GM12864 (cell line): ENCODE results near the gene AQP3.
A peak's percentile ranks its signal among the peaks of the same experiment; 100 is the strongest.

Source experiments
- DNase-seq: peaks from one replicate; pipeline ENCODE4 v3.0.0-alpha.2; 2011; ENCODE audit warnings: low read depth
- H3K4me3 ChIP-seq: 2 replicates; pipeline ENCODE4 v1.5.1; 2011; ENCODE audit warnings: mild to moderate bottlenecking, low read depth, low read length, control low read depth
- TF ChIP-seq, protein P1 (sequence below): IDR thresholded peaks from 2 replicates; pipeline ENCODE4 v1.5.1; 2011; ENCODE audit warnings: low read depth, mild to moderate bottlenecking, moderate library complexity, low read length, control low read depth, inconsistent platforms; ENCODE audit errors: missing control alignments

The AQP3 gene

GRCh38 chr9:33473643-33474352 lies 26.4 kb upstream of the AQP3 start, which contains the start of gene NOL6:
NOL6 (minus strand) TSS chr9:33473924; CDS start chr9:33473842, 82 bp downstream.
- TF ChIP-seq, protein P1, sequence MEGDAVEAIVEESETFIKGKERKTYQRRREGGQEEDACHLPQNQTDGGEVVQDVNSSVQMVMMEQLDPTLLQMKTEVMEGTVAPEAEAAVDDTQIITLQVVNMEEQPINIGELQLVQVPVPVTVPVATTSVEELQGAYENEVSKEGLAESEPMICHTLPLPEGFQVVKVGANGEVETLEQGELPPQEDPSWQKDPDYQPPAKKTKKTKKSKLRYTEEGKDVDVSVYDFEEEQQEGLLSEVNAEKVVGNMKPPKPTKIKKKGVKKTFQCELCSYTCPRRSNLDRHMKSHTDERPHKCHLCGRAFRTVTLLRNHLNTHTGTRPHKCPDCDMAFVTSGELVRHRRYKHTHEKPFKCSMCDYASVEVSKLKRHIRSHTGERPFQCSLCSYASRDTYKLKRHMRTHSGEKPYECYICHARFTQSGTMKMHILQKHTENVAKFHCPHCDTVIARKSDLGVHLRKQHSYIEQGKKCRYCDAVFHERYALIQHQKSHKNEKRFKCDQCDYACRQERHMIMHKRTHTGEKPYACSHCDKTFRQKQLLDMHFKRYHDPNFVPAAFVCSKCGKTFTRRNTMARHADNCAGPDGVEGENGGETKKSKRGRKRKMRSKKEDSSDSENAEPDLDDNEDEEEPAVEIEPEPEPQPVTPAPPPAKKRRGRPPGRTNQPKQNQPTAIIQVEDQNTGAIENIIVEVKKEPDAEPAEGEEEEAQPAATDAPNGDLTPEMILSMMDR = no peak
- peak; percentile 98 for DNase-seq
- H3K4me3 ChIP-seq = peak within 1 kb of the TSS; percentile 88

DNA sequence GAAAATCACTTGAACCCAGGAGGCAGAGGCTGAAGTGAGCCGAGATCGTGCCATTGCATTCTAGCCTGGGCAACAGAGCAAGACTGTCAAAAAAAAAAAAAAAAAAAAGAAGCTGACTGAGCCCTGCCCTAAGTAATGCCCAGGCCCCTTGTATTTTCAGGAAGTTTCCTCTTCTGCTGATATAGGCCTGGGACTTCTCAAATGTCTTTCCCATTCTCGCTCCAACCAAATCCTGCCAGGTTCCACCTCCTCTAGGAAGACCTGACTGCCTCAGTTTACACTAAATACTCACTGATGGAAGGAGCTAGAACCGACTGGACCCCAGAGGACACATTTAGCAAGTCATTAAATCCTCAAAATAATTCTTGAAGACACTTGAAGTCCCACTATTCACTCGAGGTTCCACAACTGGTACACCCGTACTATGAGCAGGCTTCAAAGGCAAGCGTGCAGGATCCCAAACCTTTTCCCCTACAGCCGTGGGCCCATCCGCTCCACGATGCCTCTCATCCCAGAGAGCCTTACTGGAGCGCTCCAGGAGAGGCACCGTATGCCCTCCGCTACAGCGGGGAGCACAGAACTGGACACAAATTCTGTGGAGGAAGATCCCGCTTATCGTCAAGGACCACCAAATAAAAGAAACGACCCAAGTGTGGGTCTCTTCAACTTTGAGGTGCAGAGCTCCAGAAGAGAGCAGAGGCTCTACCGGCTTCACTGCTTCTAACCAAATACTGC lies 25.7 kb upstream of the AQP3 start:
- no peak for DNase-seq
- TF ChIP-seq, protein P1 = no peak

DNA sequence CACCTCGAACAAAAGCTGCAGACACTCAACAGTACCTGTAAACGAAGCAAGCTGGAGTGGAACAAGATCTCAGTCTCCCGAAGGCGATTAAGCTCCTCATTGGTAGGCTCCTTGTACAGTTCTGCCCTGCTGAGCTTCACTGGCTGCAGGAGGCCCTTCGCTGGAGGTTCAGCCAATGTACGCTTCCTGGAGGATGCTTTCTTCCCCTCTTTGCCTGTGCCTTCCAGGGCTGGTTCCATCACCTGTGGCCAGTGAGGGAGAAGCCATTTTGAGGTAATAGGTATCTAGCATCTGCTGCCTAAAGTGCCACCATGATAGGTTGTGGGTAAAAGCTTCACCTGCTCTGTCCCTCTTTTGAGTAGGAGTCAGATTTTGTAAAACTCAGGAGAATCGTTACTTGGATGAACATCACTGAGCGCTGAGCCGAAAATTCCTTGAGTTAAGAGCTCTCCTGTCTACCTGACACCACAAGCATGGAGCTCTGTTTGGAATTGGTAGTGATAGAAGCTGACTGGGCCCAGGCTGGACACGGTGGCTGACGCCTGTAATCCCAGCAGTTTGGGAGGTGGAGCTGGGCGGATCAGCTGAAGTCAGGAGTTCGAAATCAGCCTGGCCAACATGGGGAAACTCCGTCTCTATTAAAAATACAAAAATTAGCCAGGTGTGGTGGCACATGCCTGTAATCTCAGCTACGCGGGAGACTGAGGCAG lies 24.9 kb upstream of the AQP3 start:
- TF ChIP-seq, protein P1 = no peak
- H3K4me3 ChIP-seq = peak overlapping the region; percentile 88
- no peak for DNase-seq

More for the DNA sequence above, 25.7 kb upstream of the AQP3 start:
- H3K4me3 ChIP-seq = peak overlapping the region; percentile 88

GRCh38 chr9:33471361-33471760 lies 24.0 kb upstream of the AQP3 start:
- H3K4me3 ChIP-seq = no peak overlapping the region
- TF ChIP-seq, protein P1 = no peak
- DNase-seq = no peak

DNA sequence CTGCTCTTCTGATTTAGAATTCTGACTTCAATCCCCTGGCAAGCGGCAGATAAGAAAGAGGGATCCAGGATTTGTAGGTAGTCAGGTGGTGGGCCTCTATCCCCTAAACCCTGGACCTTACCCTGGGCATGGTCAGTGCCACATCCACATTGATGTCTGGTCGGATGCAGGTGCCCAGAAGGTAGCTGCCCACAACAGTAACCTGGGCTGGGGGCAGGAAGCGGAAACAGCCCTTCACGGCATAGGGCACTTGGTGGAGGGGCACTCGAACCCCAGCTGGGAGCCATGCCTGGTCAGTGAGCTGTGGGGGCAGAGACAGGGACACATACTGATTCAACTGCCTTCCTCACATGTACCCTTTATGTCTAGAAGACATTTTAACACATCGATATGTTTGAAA lies 22.5 kb upstream of the AQP3 start:
- TF ChIP-seq, protein P1 = no peak
- H3K4me3 ChIP-seq = no peak overlapping the region
- DNase-seq = no peak

- TF ChIP-seq, protein P1 = no peak
- DNase-seq = no peak
Measured at GRCh38 chr9:33468797-33469621, 21.6 kb upstream of the AQP3 start.

More at GRCh38 chr9:33468797-33469621, 21.6 kb upstream of the AQP3 start:
- H3K4me3 ChIP-seq = no peak overlapping the region
